ENCODE measurements around the gene POFUT1. TPM values are rescaled to one million over a fixed set of nuclear protein-coding genes. Genes with fewer than 3 reads are reported as not detected.

POFUT1 gene
- total and polyA plus RNA-seq, 2 experiments from 2014 or later, result 9.3 to 34.0 TPM

DNA sequence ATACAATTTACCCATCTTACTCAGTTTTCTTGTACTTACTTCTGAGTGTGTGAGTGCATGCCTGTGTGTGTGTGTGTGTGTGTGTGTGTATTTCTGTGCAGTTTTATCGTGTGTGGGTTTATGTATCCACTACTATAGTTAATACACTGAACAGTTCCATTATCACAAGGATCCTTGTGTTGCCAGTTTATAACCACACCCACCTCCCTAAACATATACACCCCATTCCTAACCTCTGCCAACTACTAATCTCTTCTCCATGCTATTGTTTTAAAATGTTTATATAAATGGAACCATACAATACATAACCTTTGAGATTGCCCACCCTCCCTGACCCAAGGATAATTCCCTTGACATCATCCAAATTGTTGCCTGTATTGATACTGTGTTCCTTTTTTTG lies 18.7 kb downstream of the POFUT1 start:
- Histone ChIP-seq H3K4me1 (ENCODE audit: insufficient read depth) (no peaks in the 10 kb centered on the region), H3K9me2 (ENCODE audit: insufficient read depth) (no peaks in the 10 kb centered on the region), H3F3A (replicated peaks; ENCODE audit: low read depth) (peaks cover 4% of the 10 kb centered on the region; the same call in 1 of the 2 replicates), H3K4me3 (no peak overlapping the region), H3K79me2 (replicated peaks; ENCODE audit: insufficient read depth) (0 out of 2 replicates have a peak, but pooled peaks cover 3% of the 10 kb centered on the region), H2AFZ (no peak overlapping the region), H3K27ac (ENCODE audit: low read depth) (no peak overlapping the region), H3K36me3 (ENCODE audit: insufficient read depth) (peaks cover 44% of the 10 kb centered on the region), H3K27me3 (ENCODE audit: insufficient read depth) (no peaks in the 10 kb centered on the region), H4K20me1 (replicated peaks; ENCODE audit: insufficient read depth) (peaks cover 27% of the 10 kb centered on the region), H3K4me2 (no peak overlapping the region)
- no peak overlapping the region for H3K27ac Mint-ChIP-seq
- no peaks in the 10 kb centered on the region for H3K9me3 Mint-ChIP-seq
- no peaks in the 10 kb centered on the region for H3K4me1 Mint-ChIP-seq
- DNase-seq (ENCODE audit: low spot score) (no peak), ATAC-seq (no peak)
- no peaks in the 10 kb centered on the region for H3K27me3 Mint-ChIP-seq (ENCODE audit: insufficient read depth, low read depth, poor library complexity)
- TF ChIP-seq, protein P1, sequence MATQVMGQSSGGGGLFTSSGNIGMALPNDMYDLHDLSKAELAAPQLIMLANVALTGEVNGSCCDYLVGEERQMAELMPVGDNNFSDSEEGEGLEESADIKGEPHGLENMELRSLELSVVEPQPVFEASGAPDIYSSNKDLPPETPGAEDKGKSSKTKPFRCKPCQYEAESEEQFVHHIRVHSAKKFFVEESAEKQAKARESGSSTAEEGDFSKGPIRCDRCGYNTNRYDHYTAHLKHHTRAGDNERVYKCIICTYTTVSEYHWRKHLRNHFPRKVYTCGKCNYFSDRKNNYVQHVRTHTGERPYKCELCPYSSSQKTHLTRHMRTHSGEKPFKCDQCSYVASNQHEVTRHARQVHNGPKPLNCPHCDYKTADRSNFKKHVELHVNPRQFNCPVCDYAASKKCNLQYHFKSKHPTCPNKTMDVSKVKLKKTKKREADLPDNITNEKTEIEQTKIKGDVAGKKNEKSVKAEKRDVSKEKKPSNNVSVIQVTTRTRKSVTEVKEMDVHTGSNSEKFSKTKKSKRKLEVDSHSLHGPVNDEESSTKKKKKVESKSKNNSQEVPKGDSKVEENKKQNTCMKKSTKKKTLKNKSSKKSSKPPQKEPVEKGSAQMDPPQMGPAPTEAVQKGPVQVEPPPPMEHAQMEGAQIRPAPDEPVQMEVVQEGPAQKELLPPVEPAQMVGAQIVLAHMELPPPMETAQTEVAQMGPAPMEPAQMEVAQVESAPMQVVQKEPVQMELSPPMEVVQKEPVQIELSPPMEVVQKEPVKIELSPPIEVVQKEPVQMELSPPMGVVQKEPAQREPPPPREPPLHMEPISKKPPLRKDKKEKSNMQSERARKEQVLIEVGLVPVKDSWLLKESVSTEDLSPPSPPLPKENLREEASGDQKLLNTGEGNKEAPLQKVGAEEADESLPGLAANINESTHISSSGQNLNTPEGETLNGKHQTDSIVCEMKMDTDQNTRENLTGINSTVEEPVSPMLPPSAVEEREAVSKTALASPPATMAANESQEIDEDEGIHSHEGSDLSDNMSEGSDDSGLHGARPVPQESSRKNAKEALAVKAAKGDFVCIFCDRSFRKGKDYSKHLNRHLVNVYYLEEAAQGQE (IDR thresholded peaks at IDR 0.05; ENCODE audit: unreplicated experiment), result no peak
- TF ChIP-seq CTCF (conservative IDR thresholded peaks at IDR 0.05; ENCODE audit: low read depth in 2 of 2) (no peak), JUNB (IDR thresholded peaks at IDR 0.05; ENCODE audit: unreplicated experiment) (no peak), ZNF114 (CRISPR knock-in tag; IDR thresholded peaks at IDR 0.05) (no peak), ZNF331 (CRISPR knock-in tag; IDR thresholded peaks at IDR 0.05; ENCODE audit: low read depth) (no peak), NANOG (IDR thresholded peaks at IDR 0.05; ENCODE audit: borderline replicate concordance) (no peak), POLR2AphosphoS5 (IDR thresholded peaks at IDR 0.05; ENCODE audit: low read depth) (no peak), STAT1 (IDR thresholded peaks at IDR 0.05; ENCODE audit: unreplicated experiment) (no peak), CREB1 (CRISPR knock-in tag; IDR thresholded peaks at IDR 0.05; ENCODE audit: low read depth) (no peak), EZH2 (IDR thresholded peaks at IDR 0.05; ENCODE audit: low read depth, unreplicated experiment) (no peak), EZH2phosphoT487 (IDR thresholded peaks at IDR 0.05; ENCODE audit: unreplicated experiment) (no peak)
- TF ChIP-seq, protein P2, sequence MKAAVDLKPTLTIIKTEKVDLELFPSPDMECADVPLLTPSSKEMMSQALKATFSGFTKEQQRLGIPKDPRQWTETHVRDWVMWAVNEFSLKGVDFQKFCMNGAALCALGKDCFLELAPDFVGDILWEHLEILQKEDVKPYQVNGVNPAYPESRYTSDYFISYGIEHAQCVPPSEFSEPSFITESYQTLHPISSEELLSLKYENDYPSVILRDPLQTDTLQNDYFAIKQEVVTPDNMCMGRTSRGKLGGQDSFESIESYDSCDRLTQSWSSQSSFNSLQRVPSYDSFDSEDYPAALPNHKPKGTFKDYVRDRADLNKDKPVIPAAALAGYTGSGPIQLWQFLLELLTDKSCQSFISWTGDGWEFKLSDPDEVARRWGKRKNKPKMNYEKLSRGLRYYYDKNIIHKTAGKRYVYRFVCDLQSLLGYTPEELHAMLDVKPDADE (IDR thresholded peaks at IDR 0.05), result no peak
- TF ChIP-seq, protein P3, sequence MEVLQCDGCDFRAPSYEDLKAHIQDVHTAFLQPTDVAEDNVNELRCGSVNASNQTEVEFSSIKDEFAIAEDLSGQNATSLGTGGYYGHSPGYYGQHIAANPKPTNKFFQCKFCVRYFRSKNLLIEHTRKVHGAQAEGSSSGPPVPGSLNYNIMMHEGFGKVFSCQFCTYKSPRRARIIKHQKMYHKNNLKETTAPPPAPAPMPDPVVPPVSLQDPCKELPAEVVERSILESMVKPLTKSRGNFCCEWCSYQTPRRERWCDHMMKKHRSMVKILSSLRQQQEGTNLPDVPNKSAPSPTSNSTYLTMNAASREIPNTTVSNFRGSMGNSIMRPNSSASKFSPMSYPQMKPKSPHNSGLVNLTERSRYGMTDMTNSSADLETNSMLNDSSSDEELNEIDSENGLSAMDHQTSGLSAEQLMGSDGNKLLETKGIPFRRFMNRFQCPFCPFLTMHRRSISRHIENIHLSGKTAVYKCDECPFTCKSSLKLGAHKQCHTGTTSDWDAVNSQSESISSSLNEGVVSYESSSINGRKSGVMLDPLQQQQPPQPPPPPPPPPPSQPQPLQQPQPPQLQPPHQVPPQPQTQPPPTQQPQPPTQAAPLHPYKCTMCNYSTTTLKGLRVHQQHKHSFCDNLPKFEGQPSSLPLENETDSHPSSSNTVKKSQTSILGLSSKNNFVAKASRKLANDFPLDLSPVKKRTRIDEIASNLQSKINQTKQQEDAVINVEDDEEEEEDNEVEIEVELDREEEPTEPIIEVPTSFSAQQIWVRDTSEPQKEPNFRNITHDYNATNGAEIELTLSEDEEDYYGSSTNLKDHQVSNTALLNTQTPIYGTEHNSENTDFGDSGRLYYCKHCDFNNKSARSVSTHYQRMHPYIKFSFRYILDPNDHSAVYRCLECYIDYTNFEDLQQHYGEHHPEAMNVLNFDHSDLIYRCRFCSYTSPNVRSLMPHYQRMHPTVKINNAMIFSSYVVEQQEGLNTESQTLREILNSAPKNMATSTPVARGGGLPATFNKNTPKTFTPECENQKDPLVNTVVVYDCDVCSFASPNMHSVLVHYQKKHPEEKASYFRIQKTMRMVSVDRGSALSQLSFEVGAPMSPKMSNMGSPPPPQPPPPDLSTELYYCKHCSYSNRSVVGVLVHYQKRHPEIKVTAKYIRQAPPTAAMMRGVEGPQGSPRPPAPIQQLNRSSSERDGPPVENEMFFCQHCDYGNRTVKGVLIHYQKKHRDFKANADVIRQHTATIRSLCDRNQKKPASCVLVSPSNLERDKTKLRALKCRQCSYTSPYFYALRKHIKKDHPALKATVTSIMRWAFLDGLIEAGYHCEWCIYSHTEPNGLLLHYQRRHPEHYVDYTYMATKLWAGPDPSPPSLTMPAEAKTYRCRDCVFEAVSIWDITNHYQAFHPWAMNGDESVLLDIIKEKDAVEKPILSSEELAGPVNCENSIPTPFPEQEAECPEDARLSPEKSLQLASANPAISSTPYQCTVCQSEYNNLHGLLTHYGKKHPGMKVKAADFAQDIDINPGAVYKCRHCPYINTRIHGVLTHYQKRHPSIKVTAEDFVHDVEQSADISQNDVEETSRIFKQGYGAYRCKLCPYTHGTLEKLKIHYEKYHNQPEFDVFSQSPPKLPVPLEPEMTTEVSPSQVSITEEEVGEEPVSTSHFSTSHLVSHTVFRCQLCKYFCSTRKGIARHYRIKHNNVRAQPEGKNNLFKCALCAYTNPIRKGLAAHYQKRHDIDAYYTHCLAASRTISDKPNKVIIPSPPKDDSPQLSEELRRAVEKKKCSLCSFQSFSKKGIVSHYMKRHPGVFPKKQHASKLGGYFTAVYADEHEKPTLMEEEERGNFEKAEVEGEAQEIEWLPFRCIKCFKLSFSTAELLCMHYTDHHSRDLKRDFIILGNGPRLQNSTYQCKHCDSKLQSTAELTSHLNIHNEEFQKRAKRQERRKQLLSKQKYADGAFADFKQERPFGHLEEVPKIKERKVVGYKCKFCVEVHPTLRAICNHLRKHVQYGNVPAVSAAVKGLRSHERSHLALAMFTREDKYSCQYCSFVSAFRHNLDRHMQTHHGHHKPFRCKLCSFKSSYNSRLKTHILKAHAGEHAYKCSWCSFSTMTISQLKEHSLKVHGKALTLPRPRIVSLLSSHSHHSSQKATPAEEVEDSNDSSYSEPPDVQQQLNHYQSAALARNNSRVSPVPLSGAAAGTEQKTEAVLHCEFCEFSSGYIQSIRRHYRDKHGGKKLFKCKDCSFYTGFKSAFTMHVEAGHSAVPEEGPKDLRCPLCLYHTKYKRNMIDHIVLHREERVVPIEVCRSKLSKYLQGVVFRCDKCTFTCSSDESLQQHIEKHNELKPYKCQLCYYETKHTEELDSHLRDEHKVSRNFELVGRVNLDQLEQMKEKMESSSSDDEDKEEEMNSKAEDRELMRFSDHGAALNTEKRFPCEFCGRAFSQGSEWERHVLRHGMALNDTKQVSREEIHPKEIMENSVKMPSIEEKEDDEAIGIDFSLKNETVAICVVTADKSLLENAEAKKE (CRISPR knock-in tag; IDR thresholded peaks at IDR 0.05), result no peak
- H3K36me3 Mint-ChIP-seq (ENCODE audit: low read depth), result peaks cover 41% of the 10 kb centered on the region
- no peak overlapping the region for H3K4me3 Mint-ChIP-seq

Data from GM23338 (cell line).